HEK293 (cell line): Measurements from ENCODE around the gene SLC25A26.

Experiments used
- GLI4 ChIP-seq: fragments of 450-650 bp; formaldehyde crosslinking; IDR thresholded peaks from 2 replicates; pipeline ENCODE4 v1.5.1; 2016; ENCODE audit warnings: missing biosample characterization, missing genetic modification characterization
- ZFP37 ChIP-seq: fragments of 450-650 bp; formaldehyde crosslinking; IDR thresholded peaks from 2 replicates; pipeline ENCODE4 v1.5.1; 2016; ENCODE audit warnings: missing biosample characterization, missing genetic modification characterization
- ZNF792 ChIP-seq: fragments of 450-650 bp; formaldehyde crosslinking; IDR thresholded peaks from 2 replicates; pipeline ENCODE4 v1.5.1; 2016; ENCODE audit warnings: missing biosample characterization, missing genetic modification characterization
- TF ChIP-seq, protein P1 (sequence below): fragments of 450-650 bp; formaldehyde crosslinking; optimal IDR thresholded peaks from 2 replicates; pipeline ENCODE3; 2016; ENCODE audit warnings: missing biosample characterization, mild to moderate bottlenecking, missing genetic modification characterization
- TF ChIP-seq, protein P2 (sequence below): fragments of 450-650 bp; formaldehyde crosslinking; IDR thresholded peaks from 2 replicates; pipeline ENCODE4 v1.5.1; 2016; ENCODE audit warnings: missing biosample characterization, missing genetic modification characterization

DNA sequence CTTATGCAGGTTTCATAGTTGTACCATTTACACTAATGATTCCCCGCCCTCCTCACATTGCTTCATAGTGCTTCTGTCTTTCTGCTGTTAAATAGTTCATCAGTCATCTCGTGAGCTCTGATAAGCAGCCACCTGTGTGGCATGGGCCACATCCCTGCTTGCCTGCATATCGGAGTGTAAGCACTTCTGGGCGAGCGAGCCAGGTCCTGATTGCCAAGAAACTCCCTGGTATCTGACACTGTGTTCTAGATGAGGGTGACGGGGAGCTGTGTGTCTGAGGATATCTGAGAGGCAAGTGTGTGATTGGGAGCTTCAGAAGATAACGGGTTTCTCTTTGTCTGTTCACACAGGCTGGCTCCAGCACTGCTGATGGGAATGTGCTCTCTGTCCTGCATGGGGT, 149.4 kb downstream of the SLC25A26 start:
- TF ChIP-seq ZFP37 (tag by site-specific recombination) (no peak), ZNF792 (tag by site-specific recombination) (no peak), GLI4 (tag by site-specific recombination) (no peak)
- TF ChIP-seq, protein P1, sequence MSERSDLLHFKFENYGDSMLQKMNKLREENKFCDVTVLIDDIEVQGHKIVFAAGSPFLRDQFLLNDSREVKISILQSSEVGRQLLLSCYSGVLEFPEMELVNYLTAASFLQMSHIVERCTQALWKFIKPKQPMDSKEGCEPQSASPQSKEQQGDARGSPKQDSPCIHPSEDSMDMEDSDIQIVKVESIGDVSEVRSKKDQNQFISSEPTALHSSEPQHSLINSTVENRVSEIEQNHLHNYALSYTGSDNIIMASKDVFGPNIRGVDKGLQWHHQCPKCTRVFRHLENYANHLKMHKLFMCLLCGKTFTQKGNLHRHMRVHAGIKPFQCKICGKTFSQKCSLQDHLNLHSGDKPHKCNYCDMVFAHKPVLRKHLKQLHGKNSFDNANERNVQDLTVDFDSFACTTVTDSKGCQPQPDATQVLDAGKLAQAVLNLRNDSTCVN = no peak
- TF ChIP-seq, protein P2, sequence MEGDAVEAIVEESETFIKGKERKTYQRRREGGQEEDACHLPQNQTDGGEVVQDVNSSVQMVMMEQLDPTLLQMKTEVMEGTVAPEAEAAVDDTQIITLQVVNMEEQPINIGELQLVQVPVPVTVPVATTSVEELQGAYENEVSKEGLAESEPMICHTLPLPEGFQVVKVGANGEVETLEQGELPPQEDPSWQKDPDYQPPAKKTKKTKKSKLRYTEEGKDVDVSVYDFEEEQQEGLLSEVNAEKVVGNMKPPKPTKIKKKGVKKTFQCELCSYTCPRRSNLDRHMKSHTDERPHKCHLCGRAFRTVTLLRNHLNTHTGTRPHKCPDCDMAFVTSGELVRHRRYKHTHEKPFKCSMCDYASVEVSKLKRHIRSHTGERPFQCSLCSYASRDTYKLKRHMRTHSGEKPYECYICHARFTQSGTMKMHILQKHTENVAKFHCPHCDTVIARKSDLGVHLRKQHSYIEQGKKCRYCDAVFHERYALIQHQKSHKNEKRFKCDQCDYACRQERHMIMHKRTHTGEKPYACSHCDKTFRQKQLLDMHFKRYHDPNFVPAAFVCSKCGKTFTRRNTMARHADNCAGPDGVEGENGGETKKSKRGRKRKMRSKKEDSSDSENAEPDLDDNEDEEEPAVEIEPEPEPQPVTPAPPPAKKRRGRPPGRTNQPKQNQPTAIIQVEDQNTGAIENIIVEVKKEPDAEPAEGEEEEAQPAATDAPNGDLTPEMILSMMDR (tag by site-specific recombination) = no peak
